HS-5 (cell line): ENCODE data around the gene STARD10.

ENCODE experiments used
- DNase-seq: peaks from one replicate; pipeline ENCODE4 v3.0.0-alpha.2; 2012; ENCODE audit warnings: low read depth

The STARD10 gene

GRCh38 chr11:72704783-72705265 is 89.0 kb downstream of the STARD10 start:
- no peak for DNase-seq
